T-cell (primary cell): ENCODE measurements around the gene GALNT9. TPM values are rescaled to one million over a fixed set of nuclear protein-coding genes. Genes with fewer than 3 reads are reported as not detected.

Experiments
- ATAC-seq, 4 experiments: fragments of 200-7000 bp in 3 of 4; fragments of 150-1000 bp in 1 of 4; cut with Tn5 transposase; replicated peaks in 1 of 4; 1 replicate in 3 of 4; 2 replicates in 1 of 4; pipeline ENCODE4 v1.10.0; 2021; ENCODE audit warnings: moderate library complexity in 3 of 4, mild to moderate bottlenecking in 2 of 4, moderate number of reproducible peaks in 1 of 4
- CTCF ChIA-PET, 2 donors: fragments of 300-600 bp; sonication (Branson Sonifier 250); formaldehyde crosslinking; loops; one replicate each; lab custom pipeline; 2022; ENCODE audit warnings: antibody characterized with exemption in 2 of 2; lab: Charles Lee
- POLR2A ChIA-PET, 2 donors: fragments of 300-600 bp; sonication (Branson Sonifier 250); formaldehyde crosslinking; loops; one replicate each; lab custom pipeline; 2022; ENCODE audit warnings: antibody characterized with exemption in 2 of 2; lab: Charles Lee
- DNase-seq, 35 experiments: peaks; one replicate each; pipeline versions ENCODE4 v3.0.0 to v3.0.0-alpha.2; 2013 to 2023
- H3K27ac ChIP-seq: one replicate; pipeline ENCODE4 v1.5.1; 2013; ENCODE audit warnings: low read length
- H3K27me3 ChIP-seq, 2 experiments: replicated peaks in 1 of 2; 1 replicate in 1 of 2; 2 replicates in 1 of 2; pipeline versions ENCODE4 v1.6.1 to v1.7.0; 2013; ENCODE audit warnings: low read length in 1 of 2, mixed read lengths in 1 of 2; ENCODE audit not compliant: control insufficient read depth in 2 of 2, insufficient read depth in 2 of 2; ENCODE audit errors: extremely low read depth in 1 of 2
- H3K36me3 ChIP-seq, 2 donors: 1 replicate in 1 of 2; 2 replicates in 1 of 2; pipeline versions ENCODE4 v1.6.1 to v1.7.0; 2013; ENCODE audit warnings: low read length in 1 of 2; ENCODE audit not compliant: control insufficient read depth in 2 of 2, insufficient read depth in 1 of 2; ENCODE audit errors: extremely low read depth in 1 of 2
- H3K4me1 ChIP-seq, 2 experiments: 1 replicate in 1 of 2; 2 replicates in 1 of 2; pipeline versions ENCODE4 v1.6.1 to v1.7.0; 2013; ENCODE audit warnings: low read length in 2 of 2, mixed read lengths in 1 of 2; ENCODE audit not compliant: insufficient read depth in 2 of 2, control insufficient read depth in 1 of 2; ENCODE audit errors: extremely low read depth in 1 of 2
- H3K4me3 ChIP-seq, 2 donors: 1 replicate in 1 of 2; 2 replicates in 1 of 2; pipeline versions ENCODE4 v1.5.1 to v1.7.0; 2013; ENCODE audit warnings: mild to moderate bottlenecking in 2 of 2, low read length in 1 of 2, moderate library complexity in 1 of 2; ENCODE audit not compliant: control insufficient read depth in 1 of 2; ENCODE audit errors: extremely low read depth in 1 of 2
- H3K9me3 ChIP-seq: 2 replicates; pipeline ENCODE4 v1.7.0; 2013
- H3K27ac Mint-ChIP-seq, 2 donors: one replicate each; pipeline ENCODE4 v1.8.0; 2020 to 2021; ENCODE audit warnings: mild to moderate bottlenecking in 2 of 2, mixed read lengths in 2 of 2
- H3K27me3 Mint-ChIP-seq, 2 donors: one replicate each; pipeline ENCODE4 v1.8.0; 2021 to 2022; ENCODE audit warnings: mixed read lengths in 2 of 2
- H3K36me3 Mint-ChIP-seq: one replicate; pipeline ENCODE4 v1.8.0; 2021; ENCODE audit warnings: mixed read lengths
- H3K4me1 Mint-ChIP-seq, 3 donors: one replicate each; pipeline ENCODE4 v1.8.0; 2020 to 2022; ENCODE audit warnings: mixed read lengths in 3 of 3, mild to moderate bottlenecking in 1 of 3
- H3K4me3 Mint-ChIP-seq, 3 donors: one replicate each; pipeline ENCODE4 v1.8.0; 2020 to 2022; ENCODE audit warnings: mild to moderate bottlenecking in 3 of 3, mixed read lengths in 3 of 3, moderate library complexity in 3 of 3
- H3K9me3 Mint-ChIP-seq, 3 donors: one replicate each; pipeline ENCODE4 v1.8.0; 2020 to 2022; ENCODE audit warnings: mixed read lengths in 3 of 3
- WGBS: methylation state at CpG from one replicate; pipeline ENCODE4 v1.1.5; 2013; ENCODE audit warnings: missing lambda C conversion rate; ENCODE audit not compliant: insufficient coverage; 5-methylcytosine and 5-hydroxymethylcytosine counted together
- total RNA-seq, 35 experiments: library from RNA in 6 of 35; stranded (reverse) in 6 of 35; fragments of 120-200 nt in 1 of 35; gene quantifications; one replicate each; pipeline versions ENCODE4 v1.2.1 to v1.2.4 and lab custom pipeline; 2013 to 2026

Gene GALNT9
- total RNA-seq, 5 donors from 2014 or later (not counting 1 experiment from before 2014, with no cell fraction given) = 0.72 TPM; not detected in 4

DNA sequence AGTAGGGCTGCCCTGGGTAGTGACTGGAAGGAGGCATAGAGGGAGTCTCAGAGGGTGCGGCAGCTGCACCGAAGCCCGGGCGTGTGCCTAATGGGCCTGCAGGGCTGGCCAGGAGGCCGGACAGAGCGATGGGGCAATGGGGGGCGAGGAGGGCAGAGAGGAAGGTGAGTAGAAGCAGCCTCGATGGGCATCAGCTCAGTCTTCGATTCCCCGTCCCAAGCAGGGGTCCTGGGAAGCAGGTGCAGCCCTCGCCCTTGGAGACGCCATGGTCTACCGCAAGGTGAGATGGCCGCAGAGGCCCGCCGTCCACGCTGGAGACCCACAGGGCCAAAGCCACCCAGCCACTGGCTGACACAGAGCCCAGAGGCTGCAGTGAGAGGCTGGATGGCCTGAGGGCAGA lies 70.8 kb downstream of the GALNT9 start:
- Mint-ChIP-seq H3K4me1 (no peaks in the 10 kb centered on the region), H3K27ac (no peak overlapping the region), H3K36me3 (no peaks in the 10 kb centered on the region), H3K4me3 (no peak overlapping the region), H3K9me3 (no peaks in the 10 kb centered on the region), H3K27me3 (peaks cover 7 to 12% of the 10 kb centered on the region in 2 donors)
- Histone ChIP-seq H3K9me3 (no peaks in the 10 kb centered on the region), H3K36me3 (no peaks in the 10 kb centered on the region), H3K4me1 (no peaks in the 10 kb centered on the region), H3K4me3 (no peak overlapping the region), H3K27ac (no peak overlapping the region), H3K27me3 (peaks cover 0 to 35% of the 10 kb centered on the region in 2 experiments)
- DNase-seq = no peak
- POLR2A ChIA-PET = no interaction called here
- no peak for ATAC-seq
- CTCF ChIA-PET = no interaction called here
- 84% methylated on average over 15 of the region's 17 CpGs for WGBS

DNA sequence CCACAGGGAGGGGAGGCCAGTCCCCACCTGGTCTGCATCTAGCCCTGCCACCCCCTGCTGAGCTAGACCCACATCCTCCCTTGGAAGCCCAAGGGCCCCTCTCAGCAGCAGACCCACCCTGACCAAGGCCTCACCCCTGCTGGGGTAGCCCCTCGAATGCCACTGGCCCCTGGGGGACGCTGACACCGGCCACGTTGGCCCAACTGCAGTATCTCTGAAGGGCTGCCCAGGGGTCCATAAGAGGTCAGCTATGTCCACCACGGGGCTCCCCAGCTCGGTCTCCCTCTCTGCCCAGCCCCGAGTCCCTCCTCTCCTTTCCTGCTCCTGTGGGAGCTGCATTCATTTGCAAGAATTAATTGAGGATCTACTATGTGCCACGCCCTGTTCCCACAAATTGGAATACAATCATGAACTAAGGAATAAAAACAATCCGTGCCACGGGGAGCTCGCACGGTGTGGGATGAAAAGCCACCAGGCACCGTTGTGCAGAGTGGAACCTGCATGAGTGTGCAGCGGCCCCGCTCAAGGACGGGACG lies 71.4 kb downstream of the GALNT9 start:
- Histone ChIP-seq H3K4me1 (no peaks in the 10 kb centered on the region), H3K27ac (no peak overlapping the region), H3K36me3 (no peaks in the 10 kb centered on the region), H3K4me3 (no peak overlapping the region), H3K9me3 (no peaks in the 10 kb centered on the region), H3K27me3 (peaks cover 0 to 34% of the 10 kb centered on the region in 2 experiments)
- Mint-ChIP-seq H3K4me1 (no peaks in the 10 kb centered on the region), H3K4me3 (no peak overlapping the region), H3K9me3 (no peaks in the 10 kb centered on the region), H3K27me3 (peaks cover 7 to 8% of the 10 kb centered on the region in 2 donors), H3K27ac (no peak overlapping the region), H3K36me3 (no peaks in the 10 kb centered on the region)
- POLR2A ChIA-PET = no interaction called here
- ATAC-seq (no peak), DNase-seq (no peak)
- WGBS = 81% methylated on average over 12 of the region's 17 CpGs
- CTCF ChIA-PET = no interaction called here

DNA sequence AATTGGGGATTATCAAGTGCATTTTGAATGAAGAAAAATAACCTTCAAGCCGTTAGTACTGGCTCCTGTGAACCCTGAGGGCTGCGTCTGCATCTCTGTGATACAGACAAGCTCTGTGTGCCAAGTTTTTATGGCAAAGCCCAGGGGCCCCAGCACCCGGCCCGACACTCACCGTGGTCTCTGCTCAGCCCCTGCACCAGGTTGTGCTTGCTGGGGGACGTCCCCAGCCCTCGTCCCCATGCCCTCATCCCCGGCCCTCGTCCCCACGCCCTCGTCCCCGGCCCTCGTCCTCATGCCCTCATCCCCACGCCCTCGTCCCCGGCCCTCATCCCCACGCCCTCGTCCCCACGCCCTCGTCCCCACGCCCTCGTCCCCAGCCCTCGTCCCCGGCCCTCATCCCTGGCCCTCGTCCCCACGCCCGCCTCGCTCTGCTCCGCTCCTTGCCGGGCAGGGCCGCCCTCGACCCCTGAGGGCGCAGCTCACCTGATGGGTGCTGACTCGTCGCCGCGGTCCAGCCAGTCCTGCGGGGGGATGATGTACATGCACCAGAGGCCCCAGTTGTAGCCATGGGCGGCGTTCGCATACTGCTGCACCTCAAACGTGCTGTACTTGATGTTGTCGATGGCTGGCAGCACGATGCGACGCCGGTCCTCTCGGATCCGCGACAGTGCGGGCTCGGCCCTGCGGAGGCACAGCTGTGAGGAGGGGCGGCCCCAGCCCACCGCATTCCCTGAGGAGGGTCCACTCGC lies 72.0 kb downstream of the GALNT9 start:
- POLR2A ChIA-PET = no interaction called here
- no peaks in the 10 kb centered on the region for H3K36me3 Mint-ChIP-seq
- CTCF ChIA-PET = no interaction called here
- no peak overlapping the region for H3K4me3 Mint-ChIP-seq
- H3K9me3 ChIP-seq = no peaks in the 10 kb centered on the region
- H3K4me1 Mint-ChIP-seq = no peaks in the 10 kb centered on the region
- DNase-seq (no peak), ATAC-seq (no peak)
- peaks cover 0 to 28% of the 10 kb centered on the region in 2 experiments for H3K27me3 ChIP-seq
- no peaks in the 10 kb centered on the region for H3K4me1 ChIP-seq
- no peak overlapping the region for H3K27ac ChIP-seq
- H3K27ac Mint-ChIP-seq = no peak overlapping the region
- peaks cover 7 to 8% of the 10 kb centered on the region in 2 donors for H3K27me3 Mint-ChIP-seq
- no peaks in the 10 kb centered on the region for H3K36me3 ChIP-seq
- H3K4me3 ChIP-seq = no peak overlapping the region
- H3K9me3 Mint-ChIP-seq = no peaks in the 10 kb centered on the region
- 84% methylated on average over 50 of the region's 56 CpGs for WGBS

DNA sequence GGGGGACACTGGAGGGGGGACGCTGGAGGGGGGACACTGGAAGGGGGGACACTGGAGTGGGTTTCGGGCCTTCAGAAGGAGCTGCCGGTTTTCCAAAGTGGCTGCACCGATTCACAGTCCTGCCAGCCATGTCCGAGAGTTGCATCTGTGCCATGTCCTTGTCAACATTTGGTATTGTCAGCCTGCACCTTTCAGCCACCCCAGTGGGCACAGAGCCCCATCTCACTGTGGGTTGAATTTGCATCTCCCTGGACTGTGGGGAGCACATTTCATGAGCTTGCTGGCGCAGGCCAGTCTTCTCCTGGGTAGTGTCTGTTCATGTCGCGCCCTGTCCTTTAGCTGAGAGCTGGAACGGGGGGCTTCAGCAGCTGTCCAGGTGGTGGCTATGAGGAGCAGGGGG lies 72.7 kb downstream of the GALNT9 start:
- Histone ChIP-seq H3K9me3 (no peaks in the 10 kb centered on the region), H3K27me3 (peaks cover 0 to 28% of the 10 kb centered on the region in 2 experiments), H3K27ac (no peak overlapping the region), H3K4me3 (no peak overlapping the region), H3K36me3 (no peaks in the 10 kb centered on the region), H3K4me1 (no peaks in the 10 kb centered on the region)
- DNase-seq (no peak), ATAC-seq (no peak)
- Mint-ChIP-seq H3K4me3 (no peak overlapping the region), H3K36me3 (no peaks in the 10 kb centered on the region), H3K4me1 (no peaks in the 10 kb centered on the region), H3K9me3 (no peaks in the 10 kb centered on the region), H3K27ac (no peak overlapping the region), H3K27me3 (peaks cover 7 to 8% of the 10 kb centered on the region in 2 donors)
- ChIA-PET POLR2A (no interaction called here), CTCF (no interaction called here)
- 74% methylated on average over 7 of the region's 9 CpGs for WGBS

DNA sequence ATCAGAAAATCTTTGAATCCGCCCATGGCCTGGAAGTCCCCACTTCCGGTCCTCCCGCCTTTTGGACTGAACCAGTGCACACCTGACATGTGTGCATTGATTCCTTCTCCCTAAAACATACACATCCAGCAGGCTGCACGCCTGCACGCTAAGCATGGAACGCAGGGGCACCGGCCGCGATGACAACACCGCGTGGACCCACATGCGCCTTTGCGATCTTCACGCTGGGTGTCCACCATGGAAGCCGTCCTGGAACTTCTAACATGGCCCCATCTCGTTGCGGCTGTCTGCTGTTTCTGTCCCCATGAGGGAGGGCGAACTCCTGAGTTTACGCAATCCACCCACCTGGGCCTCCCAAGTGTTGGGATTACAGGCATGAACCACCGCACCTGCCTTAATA lies 73.7 kb downstream of the GALNT9 start:
- Mint-ChIP-seq H3K4me3 (no peak overlapping the region), H3K27me3 (peaks cover 5 to 8% of the 10 kb centered on the region in 2 donors), H3K4me1 (no peaks in the 10 kb centered on the region), H3K27ac (no peak overlapping the region), H3K36me3 (no peaks in the 10 kb centered on the region), H3K9me3 (no peaks in the 10 kb centered on the region)
- Histone ChIP-seq H3K9me3 (no peaks in the 10 kb centered on the region), H3K4me3 (no peak overlapping the region), H3K36me3 (no peaks in the 10 kb centered on the region), H3K4me1 (no peaks in the 10 kb centered on the region), H3K27ac (no peak overlapping the region), H3K27me3 (peaks cover 0 to 23% of the 10 kb centered on the region in 2 experiments)
- ATAC-seq (no peak), DNase-seq (no peak)
- ChIA-PET POLR2A (no interaction called here), CTCF (no interaction called here)
- WGBS = 83% methylated on average over 14 of the region's 20 CpGs

DNA sequence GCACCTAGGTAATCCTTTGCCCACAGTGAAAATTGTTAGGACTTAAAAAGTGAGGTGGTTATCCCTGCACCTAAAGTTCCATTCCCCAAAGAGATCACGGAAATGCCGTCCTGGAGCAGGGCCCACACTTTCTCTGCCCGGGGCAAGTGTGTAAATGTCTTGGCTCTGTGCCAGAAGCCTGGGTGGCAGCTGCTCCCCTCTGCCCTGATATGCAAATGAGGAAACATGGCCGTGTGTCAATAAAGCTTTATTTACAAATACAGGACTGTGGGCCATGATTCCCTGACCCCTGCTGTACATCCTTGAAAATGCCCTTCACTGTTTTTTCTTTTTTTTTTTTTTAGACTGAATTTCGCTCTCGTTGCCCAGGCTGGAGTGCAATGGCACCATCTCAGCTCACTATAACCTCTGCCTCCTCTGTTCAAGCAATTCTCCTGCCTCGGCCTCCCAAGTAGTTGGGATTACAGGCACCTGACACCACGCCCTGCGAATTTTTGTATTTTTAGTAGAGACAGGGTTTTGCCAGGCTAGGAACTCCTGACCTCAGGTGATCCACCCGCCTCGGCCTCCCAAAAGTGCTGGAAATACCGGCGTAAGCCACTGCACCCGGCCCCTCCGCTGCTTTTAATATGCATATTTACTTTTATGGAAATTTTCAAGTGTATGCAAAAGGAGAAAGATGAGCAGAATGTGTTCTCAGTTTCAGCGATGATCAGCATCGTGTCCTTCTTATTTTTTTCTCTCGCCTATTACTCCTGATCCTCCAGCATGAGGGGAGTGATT lies 75.5 kb downstream of the GALNT9 start:
- Histone ChIP-seq H3K4me1 (no peaks in the 10 kb centered on the region), H3K27me3 (peaks cover 0 to 14% of the 10 kb centered on the region in 2 experiments), H3K36me3 (no peaks in the 10 kb centered on the region), H3K27ac (no peak overlapping the region), H3K4me3 (no peak overlapping the region), H3K9me3 (no peaks in the 10 kb centered on the region)
- WGBS = 92% methylated on average over 6 of the region's 18 CpGs
- no peak for DNase-seq
- no peaks in the 10 kb centered on the region for H3K36me3 Mint-ChIP-seq
- ChIA-PET CTCF (no interaction called here), POLR2A (no interaction called here)
- H3K27ac Mint-ChIP-seq = no peak overlapping the region
- peaks cover 4 to 5% of the 10 kb centered on the region in 2 donors for H3K27me3 Mint-ChIP-seq
- ATAC-seq = no peak
- no peak overlapping the region for H3K4me3 Mint-ChIP-seq
- H3K9me3 Mint-ChIP-seq = no peaks in the 10 kb centered on the region
- H3K4me1 Mint-ChIP-seq = no peaks in the 10 kb centered on the region
